Measurements from ENCODE around the gene WWOX. TPM values are rescaled to one million over a fixed set of nuclear protein-coding genes. Genes with fewer than 3 reads are reported as not detected.

WWOX gene
- total and polyA plus RNA-seq, 2 of the 4 experiments (the other 2 are of a cell fraction) = 2.7 to 5.4 TPM

GRCh38 chr16:78549366-78549765 lies 449.9 kb downstream of the WWOX start:
- ATAC-seq (ENCODE audit: low read depth) (no peak), DNase-seq (no peak)
- no peaks in the 10 kb centered on the region for H3K9me1 ChIP-seq (ENCODE audit: insufficient read depth, low read length)
- intact Hi-C loops (cut with micrococcal nuclease) = no loop called here
- H3K18ac ChIP-seq (ENCODE audit: low read depth, low read length) = no peak overlapping the region
- H2BK120ac ChIP-seq (ENCODE audit: low read depth, low read length) = no peak overlapping the region
- H3K56ac ChIP-seq (ENCODE audit: extremely low read depth, insufficient read depth, low read length) = no peak overlapping the region
- H3K4ac ChIP-seq (ENCODE audit: low read depth, low read length) = no peak overlapping the region
- peaks cover 20% of the 10 kb centered on the region for H3K9me3 ChIP-seq (ENCODE audit: control insufficient read depth, insufficient read depth, low read length)
- H3K23ac ChIP-seq (ENCODE audit: low read depth, low read length) = no peak overlapping the region
- H2BK20ac ChIP-seq (ENCODE audit: low read depth, low read length) = no peak overlapping the region
- H2BK5ac ChIP-seq (ENCODE audit: low read depth, low read length, poor library complexity, severe bottlenecking) = no peak overlapping the region
- H3K79me1 ChIP-seq (ENCODE audit: low read depth in 1 of 2, low read length in 2 of 2) = no peaks in the 10 kb centered on the region
- H3K27ac ChIP-seq (ENCODE audit: insufficient read depth, low read length) = no peak overlapping the region
- POLR2A ChIA-PET (ENCODE audit: unreplicated experiment) = no interaction called here
- no peak for TF ChIP-seq CHD1 (IDR thresholded peaks at IDR 0.05; ENCODE audit: low read depth, low read length)
- no peak for TF ChIP-seq CEBPB (IDR thresholded peaks at IDR 0.05; ENCODE audit: low read depth, low read length)
- TF ChIP-seq RFX5 (IDR thresholded peaks at IDR 0.05; ENCODE audit: low read depth, low read length) = no peak
- TF ChIP-seq RAD21 (IDR thresholded peaks at IDR 0.05; ENCODE audit: low read length) = no peak
- no peak for TF ChIP-seq POLR2A (IDR thresholded peaks at IDR 0.05; ENCODE audit: low read depth, low read length)
- H3K27me3 ChIP-seq (ENCODE audit: control insufficient read depth, insufficient read depth, low read length) = no peaks in the 10 kb centered on the region
- no peaks in the 10 kb centered on the region for H3K4me1 ChIP-seq (ENCODE audit: control insufficient read depth, insufficient read depth, low read length)
- no CpG with 5 or more reads among the region's 6 CpGs for WGBS, 2 experiments (ENCODE audit: extremely low coverage in 2 of 2, insufficient read length in 1 of 2)
- no peak overlapping the region for H4K8ac ChIP-seq (ENCODE audit: low read depth in 2 of 2, low read length in 2 of 2)
- no peak overlapping the region for H2BK15ac ChIP-seq (ENCODE audit: low read depth, low read length)
- no peak overlapping the region for H3K14ac ChIP-seq (replicated peaks; ENCODE audit: low read depth, low read length)
- no peak overlapping the region for H4K5ac ChIP-seq (ENCODE audit: low read depth, low read length)
- no TSS peak for BruUV-seq (replicated peaks)
- in situ Hi-C loops (cut with MboI; ENCODE audit: low sequenced_read_pairs) = no loop called here
- no peak overlapping the region for H3K9ac ChIP-seq (ENCODE audit: low read depth, low read length)
- CTCF ChIA-PET = interaction anchor here (0.8 kb wide), 1 partner anchor 22 kb away, joined by 4 read pairs; no protein-coding TSS in a partner anchor
- H4K20me1 ChIP-seq (ENCODE audit: insufficient read depth, low read length) = no peaks in the 10 kb centered on the region
- H3K36me3 ChIP-seq (ENCODE audit: control insufficient read depth, insufficient read depth, low read length) = no peaks in the 10 kb centered on the region
- no peak overlapping the region for H3K4me3 ChIP-seq (ENCODE audit: insufficient read depth, low read depth, low read length)
- dilution Hi-C loops (cut with HindIII; ENCODE audit: low sequenced_read_pairs, unreplicated experiment) = no loop called here
- no peak overlapping the region for H2AK9ac ChIP-seq (replicated peaks; ENCODE audit: low read depth, low read length, poor library complexity)
- H3K4me2 ChIP-seq (ENCODE audit: low read depth, low read length) = no peak overlapping the region
- no peak overlapping the region for H4K91ac ChIP-seq (ENCODE audit: insufficient read depth, low read depth, low read length)
- no peak overlapping the region for H2AK5ac ChIP-seq (ENCODE audit: low read depth, low read length)
- no peak overlapping the region for H2AFZ ChIP-seq (replicated peaks; ENCODE audit: low read length, poor library complexity)
